ENCODE measurements around the gene RNPC3.
A peak's percentile ranks its signal among the peaks of the same experiment; 100 is the strongest.

The RNPC3 gene

GRCh38 chr1:103517380-103518047 lies 8.0 kb upstream of the RNPC3 start:
- TF ChIP-seq EZH2phosphoT487 (IDR thresholded peaks at IDR 0.05; ENCODE audit: low read depth) (no peak), CTCF (IDR thresholded peaks at IDR 0.05; ENCODE audit: low read depth, low read length) (no peak)
- Histone ChIP-seq H3K4me2 (ENCODE audit: low read length) (peak overlapping the region; percentile 61), H3K4me1 (ENCODE audit: low read length) (peaks cover 10% of the 10 kb centered on the region), H3K4me3 (ENCODE audit: low read length) (peak overlapping the region; percentile 58), H3K36me3 (replicated peaks; ENCODE audit: low read depth, low read length) (no peaks in the 10 kb centered on the region), H4K20me1 (ENCODE audit: insufficient read depth, low read length) (no peaks in the 10 kb centered on the region), H3K27me3 (ENCODE audit: low read depth, low read length) (no peaks in the 10 kb centered on the region), H3K27ac (ENCODE audit: low read length) (no peak overlapping the region), H3K9ac (ENCODE audit: low read length) (no peak overlapping the region), H3K9me3 (ENCODE audit: insufficient read depth, low read length) (no peaks in the 10 kb centered on the region), H3K79me2 (ENCODE audit: low read length) (no peaks in the 10 kb centered on the region), H2AFZ (ENCODE audit: low read depth, low read length) (peak overlapping the region; percentile 34; the same call in 1 of the 2 replicates)

GRCh38 chr1:103520822-103521221 lies 4.7 kb upstream of the RNPC3 start:
- TF ChIP-seq EZH2phosphoT487 (IDR thresholded peaks at IDR 0.05; ENCODE audit: low read depth) (no peak), CTCF (IDR thresholded peaks at IDR 0.05; ENCODE audit: low read depth, low read length) (no peak)
- Histone ChIP-seq H3K79me2 (ENCODE audit: low read length) (peaks cover under 1% of the 10 kb centered on the region; the same call in 1 of the 2 replicates), H3K4me2 (ENCODE audit: low read length) (no peak overlapping the region), H3K4me3 (ENCODE audit: low read length) (no peak overlapping the region), H3K27me3 (ENCODE audit: low read depth, low read length) (no peaks in the 10 kb centered on the region), H3K9me3 (ENCODE audit: insufficient read depth, low read length) (no peaks in the 10 kb centered on the region), H4K20me1 (ENCODE audit: insufficient read depth, low read length) (no peaks in the 10 kb centered on the region), H3K4me1 (ENCODE audit: low read length) (peaks cover 10% of the 10 kb centered on the region), H3K27ac (ENCODE audit: low read length) (no peak overlapping the region), H2AFZ (ENCODE audit: low read depth, low read length) (no peak overlapping the region), H3K36me3 (replicated peaks; ENCODE audit: low read depth, low read length) (no peaks in the 10 kb centered on the region), H3K9ac (ENCODE audit: low read length) (no peak overlapping the region)

- no peaks in the 10 kb centered on the region for H3K27me3 ChIP-seq (ENCODE audit: low read depth, low read length)
- peaks cover 14% of the 10 kb centered on the region; the same call in 1 of the 2 replicates for H3K4me1 ChIP-seq (ENCODE audit: low read length)
- H3K9ac ChIP-seq (ENCODE audit: low read length) = no peak overlapping the region
- H4K20me1 ChIP-seq (ENCODE audit: insufficient read depth, low read length) = peaks cover 17% of the 10 kb centered on the region; the same call in 1 of the 2 replicates
- peaks cover 12% of the 10 kb centered on the region for H3K36me3 ChIP-seq (replicated peaks; ENCODE audit: low read depth, low read length)
- H3K27ac ChIP-seq (ENCODE audit: low read length) = no peak overlapping the region
- H3K4me2 ChIP-seq (ENCODE audit: low read length) = no peak overlapping the region
- H3K4me3 ChIP-seq (ENCODE audit: low read length) = no peak overlapping the region
- H2AFZ ChIP-seq (ENCODE audit: low read depth, low read length) = no peak overlapping the region
- TF ChIP-seq CTCF (IDR thresholded peaks at IDR 0.05; ENCODE audit: low read depth, low read length) = no peak
- no peak for TF ChIP-seq EZH2phosphoT487 (IDR thresholded peaks at IDR 0.05; ENCODE audit: low read depth)
- no peaks in the 10 kb centered on the region for H3K9me3 ChIP-seq (ENCODE audit: insufficient read depth, low read length)
- peaks cover 25% of the 10 kb centered on the region for H3K79me2 ChIP-seq (ENCODE audit: low read length)
Observed at GRCh38 chr1:103523346-103523745, 2.2 kb upstream of the RNPC3 start.

GRCh38 chr1:103525114-103525606 lies 339 bp upstream of the RNPC3 start:
- TF ChIP-seq CTCF (IDR thresholded peaks at IDR 0.05; ENCODE audit: low read depth, low read length) = no peak
- no peak for TF ChIP-seq EZH2phosphoT487 (IDR thresholded peaks at IDR 0.05; ENCODE audit: low read depth)
- Histone ChIP-seq H3K9ac (ENCODE audit: low read length) (peak overlapping the region; percentile 65), H3K4me1 (ENCODE audit: low read length) (peaks cover 14% of the 10 kb centered on the region; the same call in 1 of the 2 replicates), H3K9me3 (ENCODE audit: insufficient read depth, low read length) (no peaks in the 10 kb centered on the region), H3K4me3 (ENCODE audit: low read length) (peak overlapping the region; percentile 87), H3K79me2 (ENCODE audit: low read length) (peaks cover 43% of the 10 kb centered on the region), H2AFZ (ENCODE audit: low read depth, low read length) (peak overlapping the region; percentile 83; the same call in 1 of the 2 replicates), H3K27me3 (ENCODE audit: low read depth, low read length) (no peaks in the 10 kb centered on the region), H3K27ac (ENCODE audit: low read length) (no peak overlapping the region), H4K20me1 (ENCODE audit: insufficient read depth, low read length) (peaks cover 21% of the 10 kb centered on the region; the same call in 1 of the 2 replicates), H3K4me2 (ENCODE audit: low read length) (peak overlapping the region; percentile 95), H3K36me3 (replicated peaks; ENCODE audit: low read depth, low read length) (peaks cover 26% of the 10 kb centered on the region)
